Left colon (tissue), 2 donors: ENCODE results near the gene MRGPRE. TPM values are rescaled to one million over a fixed set of nuclear protein-coding genes. Genes with fewer than 3 reads are reported as not detected.

ENCODE experiments used
- ATAC-seq: fragments of 200-7000 bp; cut with Tn5 transposase; one replicate; pipeline ENCODE4 v1.9.1; 2020; ENCODE audit warnings: mild to moderate bottlenecking, moderate library complexity
- DNase-seq, 2 donors: peaks; one replicate each; pipeline ENCODE4 v3.0.0-alpha.2; 2020
- intact Hi-C, 2 donors: fragments of 100-400 bp; cut with DNase I in 1 of 2; cut with micrococcal nuclease in 1 of 2; formaldehyde crosslinking; loops; one replicate each; pipeline versions ENCODE4 v1.11.2 to v1.14.0; 2022; cut with DNase I, micrococcal nuclease
- total RNA-seq, 2 donors: library from RNA; stranded (reverse); fragmentation: NEBNext Ultra II Directional; extraction: Animal tissue kit (Norgen Biotek cat#: 25700); gene quantifications; one replicate each; pipeline ENCODE4 v1.2.1, GENCODE V29; 2021
- donor health status: DM: no; HTN: no; CAD: no.
- donor health status: DM: yes; HTN: yes; CAD: no.

Gene MRGPRE
- total RNA-seq, 2 donors from 2014 or later, result not detected

DNA sequence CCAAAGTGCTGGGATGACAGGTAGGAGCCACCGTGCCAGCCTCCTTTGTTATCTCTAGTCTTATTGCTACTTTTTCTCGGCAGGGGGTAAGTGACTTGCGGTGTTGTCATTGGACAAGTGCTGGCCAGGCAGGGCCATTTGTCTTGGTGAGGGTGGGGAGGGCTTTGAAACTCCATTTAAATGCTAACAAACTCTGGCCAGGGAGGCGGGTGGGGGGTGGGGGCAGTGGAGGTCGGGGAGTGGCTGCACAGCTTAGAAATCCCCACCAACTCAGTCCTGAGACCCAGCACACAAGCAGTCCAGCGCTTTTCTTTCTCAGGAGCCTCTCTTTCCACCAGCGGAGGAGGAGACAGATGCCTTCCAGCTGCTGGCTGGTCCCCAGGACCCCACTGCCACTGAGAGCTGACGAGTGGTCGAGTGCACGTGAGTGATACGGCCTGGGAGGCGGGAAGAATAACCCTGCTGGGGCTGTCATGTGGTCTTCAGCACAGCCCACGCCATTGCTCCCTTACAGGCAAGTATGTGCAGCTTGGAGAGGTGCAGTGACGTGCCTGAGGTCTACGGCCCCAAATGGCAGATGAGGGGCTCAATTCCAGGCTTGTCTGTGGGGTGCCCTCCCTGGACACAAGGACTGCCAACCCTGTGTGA is 42.9 kb downstream of the MRGPRE start:
- DNase-seq (no peak), ATAC-seq (no peak)
- intact Hi-C loops, result loop anchor here in 1 of 2 donors (10.0 kb wide), 1 partner anchor 75 kb away; no protein-coding TSS in a partner anchor

DNA sequence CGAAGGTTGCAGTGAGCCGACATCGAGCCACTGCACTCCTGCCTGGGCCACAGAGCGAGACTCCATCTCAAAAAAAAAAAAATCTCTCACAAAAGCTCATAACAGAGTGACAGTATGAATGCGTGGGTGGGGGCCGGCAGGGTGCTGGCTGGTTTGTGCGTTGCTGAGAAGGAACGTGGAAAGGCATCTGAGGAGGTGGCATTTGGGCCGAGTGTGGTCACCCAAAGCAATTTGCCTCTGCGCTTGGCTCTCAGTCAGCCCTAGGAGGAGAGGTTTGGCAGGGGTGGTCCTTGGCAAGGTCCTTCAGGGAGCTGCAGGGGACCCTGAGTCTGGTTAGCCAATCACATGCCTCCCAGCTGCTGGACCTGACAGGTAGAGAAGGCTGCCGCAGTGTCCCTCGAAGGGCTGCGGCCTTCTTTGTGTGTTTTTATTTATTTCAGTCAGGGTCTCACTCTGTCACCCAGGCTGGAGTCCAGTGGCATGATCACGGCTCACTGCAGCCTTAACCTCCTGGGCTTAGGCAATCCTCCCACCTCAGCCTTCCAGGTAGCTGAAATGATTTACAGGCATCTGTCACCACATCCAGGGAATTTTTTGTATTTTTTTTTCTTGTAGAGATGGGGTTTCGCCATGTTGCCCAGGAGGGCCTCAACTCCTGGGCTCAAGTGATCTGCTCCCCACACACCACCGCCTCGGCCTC is 43.6 kb downstream of the MRGPRE start:
- DNase-seq (no peak), ATAC-seq (no peak)
- intact Hi-C loops, result loop anchor here in 1 of 2 donors (10.0 kb wide), 1 partner anchor 74 kb away; no protein-coding TSS in a partner anchor

DNA sequence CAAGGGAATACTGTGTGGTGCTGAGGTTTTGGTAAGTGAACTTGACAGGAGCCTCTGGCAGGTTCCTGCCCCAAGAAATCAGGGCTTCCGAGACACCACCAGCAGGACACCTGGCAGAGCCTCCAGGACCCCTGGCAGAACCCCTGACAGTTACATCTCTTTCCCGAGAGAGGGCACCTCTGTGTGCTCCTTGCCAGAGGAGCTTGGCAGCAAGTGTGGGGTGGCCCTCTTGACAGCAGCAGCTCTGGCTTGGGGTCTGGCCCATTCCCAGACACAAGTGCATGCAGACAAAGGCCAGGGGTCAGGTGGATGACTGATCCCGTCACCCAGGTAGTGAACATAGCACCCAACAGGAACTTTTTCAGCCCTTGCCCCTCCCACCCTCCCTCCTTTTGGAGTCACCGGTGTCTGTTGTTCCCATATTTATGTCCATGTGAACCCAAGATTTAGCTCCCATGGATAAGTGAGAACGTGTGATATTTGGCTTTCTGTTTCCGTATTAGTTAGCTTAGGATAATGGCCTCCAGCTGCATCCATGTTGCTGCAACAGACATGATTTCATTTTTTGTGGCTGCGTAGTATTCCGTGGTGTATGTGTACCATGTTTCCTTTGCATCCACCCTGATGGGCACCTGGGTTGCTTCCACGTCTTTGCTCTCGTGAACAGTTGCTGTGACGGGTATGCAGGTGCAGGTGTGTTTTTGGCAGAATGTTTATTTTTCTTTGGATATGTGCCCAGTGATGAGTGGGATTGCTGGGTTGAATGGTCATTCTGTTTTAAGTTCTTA is 45.9 kb downstream of the MRGPRE start:
- no peak for DNase-seq
- no peak for ATAC-seq
- intact Hi-C loops, result loop anchor here in 1 of 2 donors (10.0 kb wide), 1 partner anchor 72 kb away; no protein-coding TSS in a partner anchor

DNA sequence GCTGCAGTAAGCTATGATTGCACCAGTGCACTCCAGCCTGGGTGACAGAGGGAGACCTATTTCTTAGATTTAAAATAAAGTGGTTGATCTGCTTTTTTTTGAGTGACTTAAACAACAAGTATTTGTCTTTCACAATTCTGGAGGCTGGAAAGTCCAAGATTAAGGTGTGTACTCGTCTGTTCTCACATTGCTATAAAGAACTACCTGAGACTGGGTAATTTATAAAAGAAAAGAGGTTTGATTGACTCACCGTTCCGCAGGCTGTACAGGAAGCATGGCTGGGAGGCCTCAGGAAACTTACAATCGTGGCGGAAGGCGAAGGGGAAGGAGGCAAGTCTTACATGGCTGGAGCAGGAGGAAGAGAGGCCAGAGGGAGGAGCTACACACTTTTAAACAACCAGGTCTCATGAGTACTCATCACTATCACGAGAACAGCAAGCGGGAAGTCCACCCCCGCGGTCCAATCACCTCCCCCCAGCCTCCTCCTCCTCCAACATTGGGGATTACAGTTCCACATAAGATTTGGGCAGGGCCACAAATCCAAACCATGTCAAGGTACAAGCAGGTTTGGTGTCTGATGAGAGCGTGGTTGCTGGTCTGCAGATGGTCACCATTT is 47.4 kb downstream of the MRGPRE start:
- intact Hi-C loops, result loop anchor here in 1 of 2 donors (10.0 kb wide), 1 partner anchor 70 kb away; no protein-coding TSS in a partner anchor
- DNase-seq (no peak), ATAC-seq (no peak)

DNA sequence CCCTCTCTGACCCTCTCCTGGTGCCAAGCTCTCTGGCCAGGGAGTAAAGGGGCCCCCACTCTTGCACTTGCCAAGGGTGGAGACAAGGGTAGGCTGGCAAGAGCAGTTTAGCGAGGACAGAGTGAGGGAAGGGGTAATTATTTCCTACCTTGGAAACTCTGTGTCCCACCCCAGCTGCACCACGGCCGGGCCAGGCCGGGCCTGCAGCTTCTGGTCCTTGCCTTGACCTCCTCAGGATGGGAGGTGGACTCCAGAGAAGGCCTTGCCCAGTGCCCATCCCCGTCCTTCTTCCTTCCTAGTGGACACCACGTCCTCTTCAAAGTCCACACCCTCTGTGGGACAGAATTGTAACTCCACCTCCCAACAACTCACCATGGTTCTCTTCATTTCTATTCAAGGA is 48.7 kb downstream of the MRGPRE start:
- intact Hi-C loops, result loop anchor here in 1 of 2 donors (10.0 kb wide), 1 partner anchor 69 kb away; no protein-coding TSS in a partner anchor
- ATAC-seq (no peak), DNase-seq (no peak)

DNA sequence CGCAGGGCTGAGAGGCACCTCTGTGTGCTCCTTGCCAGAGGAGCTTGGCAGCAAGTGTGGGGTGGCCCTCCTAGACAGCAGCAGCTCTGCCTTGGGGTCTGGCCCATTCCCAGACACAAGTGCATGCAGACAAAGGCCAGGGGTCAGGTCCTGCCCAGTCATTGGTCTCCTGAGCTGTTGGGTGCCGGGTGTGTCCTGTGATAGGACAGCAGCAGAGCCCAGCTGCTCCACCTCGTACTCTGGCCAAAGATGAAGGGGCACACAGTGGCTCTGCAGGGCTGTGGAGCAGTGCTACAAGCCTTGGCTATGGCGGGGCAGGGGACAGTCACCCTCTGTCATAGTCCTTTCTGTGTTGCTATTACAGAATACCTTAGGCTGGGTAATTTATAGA is 49.8 kb downstream of the MRGPRE start:
- ATAC-seq (no peak), DNase-seq (no peak)

DNA sequence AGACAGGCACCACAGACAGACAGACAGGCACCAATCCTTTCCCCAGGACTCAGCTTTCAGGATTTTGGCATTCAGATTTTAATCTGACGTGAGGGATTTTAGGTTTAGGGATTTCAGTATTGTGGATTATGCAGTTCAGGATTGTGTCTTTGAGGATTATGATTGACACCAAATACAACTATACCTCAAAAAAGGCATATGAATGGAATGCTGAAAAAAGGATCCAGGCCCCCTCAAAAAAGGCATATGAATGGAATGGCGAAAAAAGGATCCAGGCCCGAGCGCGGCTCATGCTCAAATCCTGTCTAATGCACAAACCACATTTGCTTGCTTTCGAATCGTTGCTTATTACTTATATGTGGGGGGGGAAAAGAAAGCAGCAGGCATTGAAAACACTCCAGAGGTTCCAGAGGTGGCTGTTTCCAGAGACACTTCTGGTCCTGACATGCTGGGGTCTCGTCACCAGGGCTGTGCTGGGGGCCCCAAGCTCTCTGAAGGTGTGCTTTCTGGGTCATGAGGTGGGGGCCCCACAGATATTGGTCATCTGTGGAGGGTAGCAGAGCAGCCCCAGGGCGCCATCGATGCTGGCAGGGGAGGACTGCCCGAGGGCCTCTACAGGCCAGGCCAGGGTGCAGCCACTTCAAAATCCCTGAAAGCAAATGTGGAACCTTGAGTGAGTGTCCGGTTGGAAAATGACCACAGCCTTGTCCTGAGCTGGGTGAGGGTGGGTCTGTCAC is 50.3 kb downstream of the MRGPRE start:
- no peak for DNase-seq
- ATAC-seq, result no peak
- intact Hi-C loops, result loop anchor here in 1 of 2 donors (10.0 kb wide), 1 partner anchor 67 kb away; no protein-coding TSS in a partner anchor

More for the DNA sequence above, 49.8 kb downstream of the MRGPRE start:
- intact Hi-C loops, result loop anchor here in 1 of 2 donors (10.0 kb wide), 1 partner anchor 68 kb away; no protein-coding TSS in a partner anchor

DNA sequence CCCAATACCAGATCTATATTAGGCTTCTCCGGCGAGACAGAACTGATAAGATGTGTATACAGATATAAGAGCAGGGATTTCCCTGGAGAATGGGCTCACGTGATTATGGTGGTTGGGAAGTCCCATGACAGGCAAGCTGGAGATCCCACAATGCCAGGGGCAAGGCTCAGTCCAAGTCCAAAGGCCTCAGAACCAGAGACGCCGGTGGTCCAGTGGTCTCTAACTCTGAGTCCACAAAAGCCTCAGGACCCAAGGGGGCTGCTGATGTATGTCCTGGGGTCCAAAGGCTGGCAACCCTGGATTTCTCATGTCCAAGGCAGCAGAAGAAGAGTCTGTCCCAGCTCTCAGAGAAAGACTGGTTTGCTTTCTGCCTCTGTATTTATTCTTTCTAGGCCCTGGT is 51.3 kb downstream of the MRGPRE start:
- no peak for DNase-seq
- ATAC-seq, result no peak
- intact Hi-C loops, result loop anchor here in 1 of 2 donors (10.0 kb wide), 1 partner anchor 66 kb away; no protein-coding TSS in a partner anchor

DNA sequence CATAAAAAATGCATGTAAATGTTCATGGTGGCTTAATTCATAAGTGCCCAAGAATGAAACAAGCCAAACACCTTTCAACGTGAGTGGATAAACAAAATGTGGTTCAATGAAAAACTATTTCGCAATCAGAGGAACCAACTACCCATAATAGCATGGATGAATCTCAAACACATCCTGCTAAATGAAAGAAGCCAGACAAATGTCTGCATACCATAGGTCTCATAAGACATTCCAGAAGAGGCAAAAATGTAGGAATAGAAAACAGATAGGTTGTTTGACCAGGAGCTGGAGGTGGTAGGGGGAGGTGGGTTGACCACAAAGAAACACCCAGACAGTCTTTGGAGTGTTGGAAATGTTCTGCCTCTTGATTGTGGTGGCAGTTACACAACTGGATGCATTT is 53.9 kb downstream of the MRGPRE start:
- intact Hi-C loops, result no loop called here
- no peak for ATAC-seq
- no peak for DNase-seq

DNA sequence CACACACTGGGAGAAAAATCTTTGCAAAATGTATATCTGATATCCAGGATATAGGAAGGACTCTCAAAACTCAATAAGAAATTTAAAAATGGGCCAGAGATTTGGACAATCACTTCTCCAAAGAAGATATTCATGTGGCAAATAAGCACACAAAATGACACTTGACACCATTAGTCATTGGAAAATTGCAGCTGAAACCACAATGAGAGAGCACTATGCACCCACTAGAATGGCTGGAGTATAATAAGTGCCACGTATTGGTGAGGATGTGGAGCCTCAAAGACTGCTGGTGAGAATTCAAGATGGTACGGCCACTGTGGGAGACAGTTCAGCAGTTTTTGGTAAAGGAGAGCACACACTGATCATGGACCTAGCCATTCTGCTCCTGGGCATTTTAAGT is 54.3 kb downstream of the MRGPRE start:
- no peak for ATAC-seq
- DNase-seq, result no peak
- intact Hi-C loops, result no loop called here

Other genes with a start within 250 kb of the MRGPRE start
- gene NAP1L4, start 240.1 kb downstream of the MRGPRE start, total RNA-seq, result 100 to 1,000 TPM in 1 of 2 donors, 10 to 100 TPM in 1; 88.8 to 103 TPM
- gene CARS1, start 175.0 kb downstream of the MRGPRE start, total RNA-seq, result 10 to 100 TPM; 43.2 to 56.2 TPM
- 10 to 100 TPM; 36.8 to 48.7 TPM for gene OSBPL5, start 67.1 kb downstream of the MRGPRE start, total RNA-seq
- gene MRGPRG, start 13.6 kb downstream of the MRGPRE start, total RNA-seq, result not detected
- gene ZNF195, start 146.7 kb upstream of the MRGPRE start, total RNA-seq, result 10 to 100 TPM; 26.8 to 28.4 TPM